Hematopoietic multipotent progenitor cell treated with erythropoietin and hydrocortisone succinate and interleukin-3 and kit ligand, for 8 days (in vitro differentiated cells): ENCODE measurements around the gene WNT3A.

Experiments
- DNase-seq: peaks from one replicate; pipeline ENCODE4 v3.0.0-alpha.2; 2015

WNT3A gene

DNA sequence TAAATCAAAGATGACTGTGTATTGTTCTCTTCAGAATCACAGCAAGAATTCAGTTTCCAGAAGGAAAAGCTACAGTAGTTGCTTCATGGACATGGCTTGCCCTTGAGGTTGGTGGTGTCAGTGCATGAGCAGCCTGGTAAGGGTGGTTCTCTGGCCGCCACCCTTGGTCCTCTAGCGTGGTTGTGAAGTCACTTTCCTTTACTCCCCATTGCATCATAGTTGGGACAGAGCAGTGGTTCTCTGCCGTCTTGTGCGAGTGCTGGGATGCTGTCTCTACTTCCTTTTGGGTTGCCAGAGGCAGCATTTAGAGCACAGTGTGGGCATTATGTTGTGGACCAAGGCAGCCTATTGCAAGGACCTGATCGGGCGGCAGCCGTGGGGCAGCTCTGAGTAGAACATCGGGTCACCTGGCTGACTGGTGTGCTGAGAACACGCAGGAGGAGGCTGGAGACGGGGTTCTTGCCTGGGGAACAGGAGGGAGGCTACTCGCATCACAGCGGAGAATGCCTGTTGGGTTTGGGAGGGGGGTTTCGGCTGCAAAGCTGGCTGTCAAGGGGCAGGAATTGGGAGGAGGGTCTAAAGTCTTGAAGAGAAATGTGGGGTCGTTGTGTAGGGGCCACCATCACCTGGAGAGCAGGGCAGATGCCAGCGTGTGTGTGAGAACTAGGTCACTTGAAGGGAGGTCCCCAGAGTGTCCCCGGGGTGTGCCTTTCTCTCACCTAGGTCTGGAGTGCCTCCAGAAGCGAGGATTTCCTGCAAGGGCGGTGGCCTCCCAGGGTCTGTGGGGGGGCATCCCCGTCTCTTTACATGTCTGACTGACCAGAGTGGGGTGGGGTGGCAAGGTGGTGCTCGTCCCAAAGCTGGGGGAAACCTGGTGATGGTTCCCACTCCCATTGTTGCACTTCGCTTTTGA is 82.0 kb downstream of the WNT3A start:
- DNase-seq = peak; percentile 51

DNA sequence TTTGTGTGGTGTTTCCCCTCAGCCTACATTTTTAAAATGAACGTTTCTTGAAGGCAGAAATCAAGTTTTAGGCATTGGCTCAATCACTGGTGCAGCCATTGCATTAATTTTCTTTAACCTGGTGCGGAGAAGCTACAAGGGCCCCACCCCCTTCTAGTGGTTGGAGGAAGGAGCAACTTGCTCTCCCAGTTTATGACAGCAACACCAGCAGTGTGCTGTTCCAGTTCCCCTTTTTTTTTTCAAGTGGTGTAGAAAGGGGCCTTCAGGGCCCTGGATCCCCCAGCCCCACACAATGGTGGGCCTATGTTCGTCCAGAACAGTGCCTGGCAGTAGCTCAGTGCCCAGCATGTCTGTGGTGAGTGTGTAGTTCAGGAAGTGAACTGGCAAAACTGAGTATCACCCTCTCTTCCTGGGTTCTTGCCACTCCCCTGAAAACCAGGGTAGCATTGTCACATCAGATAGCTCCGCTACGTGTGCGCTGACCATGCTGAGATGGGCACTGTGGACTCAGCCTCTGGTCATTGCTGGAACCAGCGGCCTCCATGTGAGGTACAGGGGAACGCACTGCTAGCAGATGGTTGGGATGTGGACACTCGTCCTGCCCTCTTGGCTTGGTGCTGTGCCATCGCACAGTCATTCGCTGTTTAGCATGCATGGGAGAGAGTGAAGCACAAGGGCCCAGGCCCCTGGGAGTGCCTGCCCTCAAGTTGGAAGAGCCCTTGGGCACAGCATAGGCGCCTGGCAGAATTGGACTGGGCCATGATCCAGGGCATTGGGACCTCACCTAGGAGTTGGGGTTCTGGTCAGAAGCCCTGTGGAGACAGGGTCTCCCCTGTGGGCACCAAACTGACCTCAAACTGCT is 83.0 kb downstream of the WNT3A start:
- no peak for DNase-seq

DNA sequence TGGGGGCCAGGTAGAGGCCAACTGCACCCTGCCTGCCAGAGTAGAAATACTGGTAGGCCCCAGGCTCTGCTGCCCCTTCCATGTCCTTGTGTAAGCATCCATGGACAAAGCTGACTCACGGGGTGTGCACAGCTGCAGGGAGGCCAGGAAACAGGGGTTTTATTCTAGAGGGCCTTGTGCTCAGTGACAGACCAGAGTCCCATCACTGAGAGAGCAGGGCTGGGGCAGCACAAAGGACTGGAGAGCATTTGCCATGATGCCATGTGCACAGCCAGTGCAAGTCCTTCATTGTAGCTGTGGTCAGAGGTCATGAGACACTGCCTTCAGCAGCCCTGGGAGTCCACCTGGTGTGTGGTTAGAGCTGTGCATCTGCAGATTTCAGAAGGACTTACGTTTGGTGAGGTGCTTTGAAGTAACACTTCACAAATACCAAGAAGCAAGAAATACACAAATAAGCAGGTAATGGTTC is 83.8 kb downstream of the WNT3A start:
- no peak for DNase-seq

DNA sequence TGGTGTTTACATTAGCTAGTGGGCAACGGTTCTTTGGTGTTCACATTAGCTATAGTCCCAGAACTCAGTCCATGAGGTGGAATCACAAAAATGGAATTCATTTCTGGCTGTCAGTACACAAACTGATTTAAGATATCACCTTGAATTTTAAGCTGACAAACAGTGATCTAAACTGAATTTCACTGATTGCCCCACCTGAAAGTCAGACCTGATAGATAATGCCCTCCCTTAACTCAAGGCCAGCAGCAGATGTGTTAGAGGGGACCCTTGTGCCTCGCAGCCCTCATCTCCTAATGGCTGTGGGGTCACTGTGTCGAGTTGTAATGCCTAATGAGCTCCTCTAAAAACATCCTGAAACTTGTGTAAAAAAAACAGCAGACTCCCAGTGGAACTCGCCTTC is 84.3 kb downstream of the WNT3A start:
- DNase-seq = no peak

DNA sequence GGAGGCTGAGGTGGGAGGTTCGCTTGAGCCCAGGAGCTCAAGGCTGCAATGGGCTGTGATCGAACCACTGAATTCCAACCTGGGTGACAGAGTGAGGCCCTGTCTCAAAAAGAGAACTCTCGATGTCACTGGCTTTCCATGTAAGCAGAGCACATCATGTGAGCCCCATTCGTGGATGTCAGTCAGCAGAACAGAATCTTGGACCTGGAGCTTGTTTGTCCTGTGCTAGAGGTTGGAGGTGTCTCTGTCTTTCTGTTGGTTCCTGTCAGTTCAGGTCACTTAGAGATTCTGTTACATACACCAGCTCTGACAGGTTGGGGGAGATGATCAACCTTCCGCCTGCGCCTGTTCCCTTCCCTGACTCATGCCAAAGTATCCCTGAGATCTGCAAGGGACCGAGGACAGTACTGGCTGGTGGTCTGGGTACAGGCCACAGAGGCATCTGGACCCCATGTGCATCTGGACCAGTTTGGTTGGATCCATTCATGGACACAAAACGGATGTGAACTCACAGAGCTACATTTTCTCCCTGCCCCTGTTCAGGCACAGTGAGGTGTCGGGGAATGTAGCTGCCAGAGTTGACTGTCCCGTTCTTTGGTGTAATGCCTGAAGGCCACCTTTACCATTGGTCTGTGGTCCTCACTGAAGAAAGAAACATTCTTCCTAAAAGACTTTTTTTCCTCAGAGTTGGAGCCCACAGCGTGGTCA is 85.7 kb downstream of the WNT3A start:
- no peak for DNase-seq

- DNase-seq = no peak
These were observed 86.5 kb downstream of the WNT3A start for GRCh38 chr1:228093050-228093906.

DNA sequence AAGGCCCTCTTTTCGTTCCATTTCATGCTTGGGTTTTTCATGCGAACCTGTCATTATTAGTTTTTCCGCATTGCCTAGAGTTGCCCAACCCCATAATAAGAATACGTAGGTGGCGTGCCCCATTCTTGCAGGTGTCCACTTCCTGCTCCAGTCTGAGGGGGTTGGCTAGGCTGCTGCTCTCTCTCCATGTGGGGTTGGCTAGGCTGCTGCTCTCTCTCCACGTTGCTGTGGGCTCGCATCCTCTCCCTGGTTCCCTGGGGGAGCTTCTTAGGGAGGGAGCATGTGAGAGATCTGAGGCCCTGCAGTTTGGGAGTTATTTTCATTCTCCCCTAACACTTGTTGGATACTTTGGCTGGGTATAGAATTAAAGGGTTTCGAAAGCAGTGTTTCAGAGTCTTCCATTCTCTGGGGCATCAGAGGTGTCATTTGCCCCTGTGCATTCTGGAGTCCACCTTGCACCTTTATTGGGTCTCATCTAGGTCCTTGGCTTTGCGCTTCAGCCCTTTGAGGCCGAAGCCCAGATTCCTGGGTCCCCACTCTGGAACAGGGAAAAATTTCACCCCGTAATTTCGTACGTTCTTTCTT is 87.7 kb downstream of the WNT3A start:
- no peak for DNase-seq

DNA sequence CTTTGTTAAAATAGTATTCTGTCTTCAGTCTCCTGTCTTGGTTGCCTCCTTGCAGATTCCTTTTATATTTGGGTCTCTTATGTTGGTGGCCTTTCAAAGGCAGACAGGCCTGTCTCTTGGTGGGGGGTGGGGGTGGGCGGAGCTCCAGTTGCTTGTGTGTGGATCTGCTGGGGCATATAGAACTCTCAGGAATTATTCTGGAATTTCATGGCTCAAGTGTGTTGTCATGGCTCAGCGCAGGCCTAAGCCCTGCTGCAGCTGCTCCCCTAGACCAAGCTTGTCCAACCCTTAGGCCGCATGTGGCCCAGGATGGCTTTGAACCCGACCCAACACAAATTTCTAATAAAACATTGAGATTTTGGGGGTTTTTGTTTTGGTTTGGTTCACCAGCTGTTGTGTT is 88.4 kb downstream of the WNT3A start:
- no peak for DNase-seq

GRCh38 chr1:228095938-228096337 is 89.1 kb downstream of the WNT3A start:
- DNase-seq = no peak

DNA sequence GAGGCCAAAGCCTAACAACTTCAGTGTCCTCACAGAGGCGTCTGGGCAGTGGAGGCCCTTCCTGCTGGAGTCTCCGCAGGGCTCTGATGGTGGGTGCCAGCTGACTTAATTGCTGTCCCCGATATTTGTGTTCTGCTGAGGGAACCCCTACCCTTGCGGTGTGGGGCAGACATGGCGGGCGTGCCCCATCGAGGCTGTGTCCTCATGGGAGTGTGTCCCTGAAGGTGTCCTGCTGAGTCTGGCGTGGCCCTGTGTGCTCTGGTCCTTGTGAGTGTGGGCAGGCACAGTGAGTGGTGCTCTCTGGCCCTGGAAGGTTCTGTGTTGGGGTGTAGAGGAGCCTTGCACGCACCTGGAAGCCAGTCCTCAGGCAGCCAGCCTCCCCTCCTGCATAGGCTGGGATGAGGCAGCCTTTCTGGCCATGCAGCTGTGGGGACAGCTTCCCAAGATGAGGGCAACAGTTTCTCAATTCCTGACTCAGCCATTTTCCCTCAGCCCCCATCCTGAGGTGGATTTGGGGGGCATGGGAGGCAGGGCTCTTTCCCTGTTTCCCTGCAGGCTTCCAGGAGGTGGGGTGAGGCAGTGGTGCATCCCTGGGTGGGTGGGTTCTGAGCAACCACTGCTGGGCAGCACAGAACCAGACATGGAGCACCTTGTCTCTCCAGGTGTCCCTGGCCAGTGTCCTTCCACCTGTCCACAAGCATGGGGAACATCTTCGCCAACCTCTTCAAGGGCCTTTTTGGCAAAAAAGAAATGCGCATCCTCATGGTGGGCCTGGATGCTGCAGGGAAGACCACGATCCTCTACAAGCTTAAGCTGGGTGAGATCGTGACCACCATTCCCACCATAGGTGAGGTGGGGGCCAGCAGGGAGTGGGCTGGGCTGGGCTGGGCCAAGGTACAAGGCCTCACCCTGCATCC is 89.9 kb downstream of the WNT3A start:
- DNase-seq = no peak

GRCh38 chr1:228097333-228098081 is 90.7 kb downstream of the WNT3A start:
- no peak for DNase-seq

DNA sequence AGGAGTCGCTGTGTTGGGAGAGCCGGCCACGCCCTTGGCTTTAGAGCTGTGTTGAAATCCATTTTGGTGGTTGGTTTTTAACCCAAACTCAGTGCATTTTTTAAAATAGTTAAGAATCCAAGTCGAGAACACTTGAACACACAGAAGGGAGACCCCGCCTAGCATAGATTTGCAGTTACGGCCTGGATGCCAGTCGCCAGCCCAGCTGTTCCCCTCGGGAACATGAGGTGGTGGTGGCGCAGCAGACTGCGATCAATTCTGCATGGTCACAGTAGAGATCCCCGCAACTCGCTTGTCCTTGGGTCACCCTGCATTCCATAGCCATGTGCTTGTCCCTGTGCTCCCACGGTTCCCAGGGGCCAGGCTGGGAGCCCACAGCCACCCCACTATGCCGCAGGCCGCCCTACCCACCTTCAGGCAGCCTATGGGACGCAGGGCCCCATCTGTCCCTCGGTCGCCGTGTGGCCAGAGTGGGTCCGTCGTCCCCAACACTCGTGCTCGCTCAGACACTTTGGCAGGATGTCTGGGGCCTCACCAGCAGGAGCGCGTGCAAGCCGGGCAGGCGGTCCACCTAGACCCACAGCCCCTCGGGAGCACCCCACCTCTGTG is 91.6 kb downstream of the WNT3A start:
- no peak for DNase-seq

- no peak for DNase-seq
These were observed 92.5 kb downstream of the WNT3A start for GRCh38 chr1:228099331-228099732.

GRCh38 chr1:228100822-228101613 is 94.2 kb downstream of the WNT3A start:
- no peak for DNase-seq

GRCh38 chr1:228101614-228101993 is 94.8 kb downstream of the WNT3A start:
- no peak for DNase-seq

GRCh38 chr1:228101994-228102790 is 95.4 kb downstream of the WNT3A start:
- DNase-seq = peak; percentile 59

GRCh38 chr1:228102791-228103620 is 96.2 kb downstream of the WNT3A start, which contains the start of gene C1orf35:
Gene C1orf35, minus strand, starts transcription at chr1:228103325. Its CDS starts 98 bp downstream, at chr1:228103227.
- DNase-seq = peak; percentile 94
